GM21390 (cell line): ENCODE measurements around the gene KCNAB3.

Experiments used
- ATAC-seq: cut with Tn5 transposase; IDR thresholded peaks from one replicate; pipeline ENCODE4 v1.9.1; 2021; ENCODE audit not compliant: unreplicated experiment

Gene KCNAB3

DNA sequence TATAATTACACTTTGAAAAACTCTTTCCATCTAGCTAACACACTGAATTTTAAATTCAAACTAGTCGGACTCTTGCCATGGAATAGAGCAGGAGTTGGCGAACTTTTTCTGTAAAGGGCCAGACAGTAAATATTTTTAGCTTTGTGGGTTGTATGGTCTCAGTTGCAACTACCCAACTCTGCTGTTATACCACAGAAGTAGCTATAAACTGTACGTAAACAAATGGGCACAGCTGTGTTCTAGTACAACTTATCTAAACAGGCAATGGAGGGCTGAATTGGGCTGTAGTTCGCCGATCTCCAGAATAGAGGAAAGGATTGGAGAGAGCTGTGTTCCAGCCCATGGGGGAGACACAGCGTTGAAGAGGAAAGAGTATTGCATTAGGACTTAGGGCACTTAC lies 11.1 kb upstream of the KCNAB3 start:
- no peak for ATAC-seq

DNA sequence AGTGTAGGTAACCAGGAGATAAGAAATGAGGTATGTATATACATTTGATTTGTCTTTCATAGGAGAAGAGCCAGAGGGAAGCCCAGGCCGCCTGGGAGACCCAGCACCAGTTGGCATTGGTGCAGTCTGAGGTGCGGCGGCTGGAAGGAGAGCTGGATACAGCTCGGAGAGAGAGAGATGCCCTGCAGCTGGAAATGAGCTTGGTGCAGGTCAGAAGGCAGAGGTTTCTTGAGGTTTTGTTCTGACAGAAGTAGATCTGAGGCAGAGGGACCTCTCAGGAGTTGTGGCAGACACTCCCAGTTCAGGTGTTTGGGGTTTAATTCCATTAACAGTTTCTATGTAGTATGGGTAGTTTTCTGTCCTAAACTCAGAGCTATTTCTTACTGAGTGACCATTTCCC lies 10.4 kb upstream of the KCNAB3 start:
- no peak for ATAC-seq

DNA sequence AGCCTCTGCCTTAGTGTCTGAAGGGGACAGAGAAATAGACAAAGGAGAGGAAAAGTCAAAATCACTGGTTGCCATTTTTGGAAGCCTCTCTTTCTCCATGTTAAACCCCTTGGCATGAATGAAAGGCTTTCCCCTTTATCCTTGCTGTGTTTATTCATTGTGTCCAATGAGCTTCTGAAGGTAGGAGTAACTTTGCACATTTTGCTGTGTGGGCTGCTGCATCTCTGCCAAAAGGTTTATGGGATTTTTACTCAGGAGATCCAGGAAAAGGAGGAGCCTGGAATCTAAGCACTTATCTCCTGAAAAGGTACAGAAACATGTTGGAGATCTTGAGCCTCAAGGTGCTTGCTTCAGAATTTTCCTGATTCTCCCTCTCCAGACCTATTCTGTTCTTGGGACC lies 6.2 kb upstream of the KCNAB3 start:
- no peak for ATAC-seq

- no peak for ATAC-seq
Observed at GRCh38 chr17:7932949-7933348, 3.3 kb upstream of the KCNAB3 start.

DNA sequence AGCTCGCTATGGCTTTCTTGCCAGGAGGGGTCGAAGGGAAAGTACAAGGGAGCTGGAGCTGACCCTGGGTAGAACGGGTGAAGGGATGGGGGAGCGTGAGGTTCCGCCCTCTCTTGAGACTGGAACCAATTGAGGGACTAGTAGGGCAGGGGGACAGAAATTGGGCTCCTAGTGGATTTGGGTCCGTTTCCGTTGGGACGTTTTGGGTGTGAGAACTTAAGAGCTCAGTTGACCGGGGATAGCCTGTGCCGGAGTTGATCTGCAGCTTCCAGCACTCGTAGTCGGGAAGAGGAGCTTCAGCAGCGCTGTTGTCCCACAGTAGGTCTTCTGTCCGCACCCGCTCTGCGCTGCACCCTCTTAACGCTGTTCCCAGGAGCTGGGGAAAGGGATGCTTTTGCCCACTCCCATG lies 2.8 kb upstream of the KCNAB3 start:
- no peak for ATAC-seq

DNA sequence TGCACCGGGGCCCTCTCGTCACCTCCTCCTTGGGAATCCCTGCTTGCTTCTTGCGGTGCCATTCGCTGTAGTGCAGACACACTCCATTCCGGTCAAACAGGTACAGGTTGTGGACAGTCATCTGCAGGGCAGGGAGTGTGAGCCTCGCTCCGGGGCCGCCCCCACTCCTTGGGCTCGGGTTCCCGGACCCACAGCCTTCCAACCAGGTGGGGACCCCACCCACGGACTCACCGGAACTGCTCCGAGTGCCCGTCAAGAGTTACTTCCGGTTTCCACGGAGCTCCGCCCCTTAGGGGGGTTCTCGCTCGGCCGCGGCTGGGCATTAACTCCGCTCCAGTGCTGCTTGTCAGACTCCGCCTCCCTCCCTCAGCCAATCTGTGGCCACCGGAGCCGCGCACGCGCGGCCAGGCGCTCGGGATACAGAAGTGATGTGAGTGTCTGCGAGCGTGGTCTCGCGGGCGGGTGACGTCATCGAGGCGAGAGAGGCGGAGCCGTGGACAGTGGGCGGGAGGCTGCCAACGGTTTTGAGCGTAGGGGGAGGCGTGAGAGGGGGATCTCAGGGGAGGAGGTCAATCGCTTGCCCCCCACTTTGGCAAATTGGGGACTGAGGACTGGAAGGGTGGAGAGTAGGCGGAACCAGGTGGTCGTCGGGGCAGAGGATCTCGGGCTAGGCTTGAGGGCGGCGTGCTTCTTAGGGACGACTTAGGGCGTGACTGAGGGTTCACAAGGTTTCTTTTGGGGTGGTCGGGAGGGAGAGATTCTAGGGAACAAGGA lies 2.2 kb upstream of the KCNAB3 start, which contains the start of the genes CNTROB and TRAPPC1:
CNTROB (plus strand) TSS at position 498 of the 774 bp plus-strand sequence. CDS start 874 bp downstream, outside the sequence.
TRAPPC1 (minus strand) TSS at position 238 of the 774 bp plus-strand sequence; CDS start at position 121, 117 bp downstream.
- ATAC-seq: peak; percentile 94

- ATAC-seq: no peak
Observed at GRCh38 chr17:7930841-7931631, 1.4 kb upstream of the KCNAB3 start.

DNA sequence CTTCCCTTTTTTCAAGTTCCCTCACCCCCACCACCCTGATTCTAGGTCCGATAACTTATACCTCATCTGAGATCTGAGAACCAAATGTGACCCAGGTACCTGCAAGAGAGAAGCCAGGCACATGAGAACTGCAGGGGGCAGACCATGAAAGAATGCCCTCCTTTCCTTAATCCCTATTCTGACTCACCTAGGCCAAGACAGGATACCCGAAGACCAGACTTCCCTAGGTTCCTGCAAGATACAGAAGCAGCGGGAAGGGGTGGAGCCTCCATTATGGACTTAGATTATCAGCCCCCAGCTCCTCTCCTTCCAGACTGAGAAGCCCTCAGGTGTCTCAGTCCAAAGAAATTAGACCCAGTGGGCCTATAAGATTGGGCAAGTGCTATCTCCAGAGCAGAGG lies 2.1 kb downstream of the KCNAB3 start:
- ATAC-seq: no peak

DNA sequence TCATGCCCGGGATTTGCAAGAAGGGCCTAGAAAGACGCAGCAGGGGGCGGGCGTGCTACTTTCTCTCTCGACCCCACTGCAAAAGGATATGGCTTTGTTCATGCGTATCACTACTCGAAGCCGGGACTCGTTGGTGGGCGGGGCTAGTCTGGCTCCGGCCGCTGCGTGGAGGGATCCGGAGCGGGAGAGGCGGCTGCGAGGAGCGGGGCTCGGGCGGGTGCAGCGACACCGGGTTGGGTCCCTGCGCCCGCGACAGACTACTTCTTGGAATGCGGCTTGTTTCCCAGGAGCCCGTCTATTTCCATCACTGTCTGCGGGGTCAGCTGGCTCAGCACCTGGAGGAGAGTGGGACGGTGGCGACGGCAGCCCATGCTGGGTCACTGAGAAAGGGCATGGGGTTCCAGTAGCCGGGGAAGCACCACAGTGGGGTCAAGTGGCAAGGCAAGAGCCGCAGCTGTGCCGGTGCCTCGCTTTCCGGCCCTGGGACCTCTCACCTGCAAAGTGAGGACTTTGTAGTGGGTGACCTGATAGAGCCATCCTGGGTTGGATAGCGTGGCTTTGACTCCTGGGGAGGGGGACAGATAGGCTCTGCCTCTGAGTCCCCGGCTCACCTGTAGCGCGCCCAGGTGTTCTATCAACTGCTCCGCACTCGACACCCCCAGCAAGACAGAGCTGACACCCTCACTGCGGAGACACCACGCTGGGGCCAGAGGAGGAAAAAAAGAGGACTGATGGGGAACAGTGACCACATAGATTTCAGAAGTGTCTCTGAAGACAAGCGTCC lies 6.6 kb downstream of the KCNAB3 start:
- no peak for ATAC-seq

DNA sequence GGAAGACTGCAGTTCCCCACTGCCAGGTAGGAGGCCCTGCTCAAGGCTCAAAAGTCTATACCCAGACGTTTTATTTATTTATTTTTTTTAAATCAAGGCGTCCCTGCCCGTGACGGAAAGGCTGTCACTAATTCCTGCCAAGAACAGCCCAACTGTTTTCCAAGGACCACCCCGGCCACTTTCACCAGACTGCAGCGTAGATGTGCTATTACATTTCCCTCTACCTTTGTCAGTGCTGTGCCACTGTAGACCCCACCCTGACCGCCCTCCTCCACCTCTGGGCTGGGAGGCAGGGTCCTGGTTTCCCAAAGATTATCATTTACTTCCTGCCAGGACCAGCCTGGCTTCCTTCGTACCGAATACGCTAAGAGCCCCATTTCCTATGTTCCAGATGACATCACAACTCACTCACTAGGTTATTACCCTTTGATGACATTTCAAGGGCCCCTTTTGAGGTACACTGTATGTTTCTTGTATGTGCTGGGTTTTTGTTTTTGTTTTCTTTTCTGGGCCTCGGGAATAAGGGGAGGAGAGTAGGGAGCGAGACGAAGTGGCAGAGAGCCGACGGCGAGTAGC lies 7.3 kb downstream of the KCNAB3 start:
- ATAC-seq: no peak

DNA sequence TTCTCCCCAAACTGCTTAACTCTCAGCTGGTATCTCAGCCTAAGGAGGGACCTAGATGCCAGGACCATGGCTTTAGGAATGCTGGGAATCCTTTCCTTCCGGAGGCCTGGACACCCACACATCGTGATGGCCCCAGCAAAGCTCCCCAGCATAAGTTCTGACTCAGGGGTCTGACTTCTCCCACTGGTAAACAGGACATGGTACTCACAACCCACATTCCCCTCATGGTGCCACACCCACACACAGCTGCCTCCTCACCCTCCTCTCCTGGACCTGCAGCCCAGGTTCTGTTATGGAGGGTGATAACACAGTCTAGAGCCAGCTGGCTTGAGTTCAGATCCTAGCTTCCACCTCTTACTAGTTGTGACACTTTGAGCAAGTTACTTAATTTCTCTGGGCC lies 12.8 kb downstream of the KCNAB3 start:
- ATAC-seq: no peak

DNA sequence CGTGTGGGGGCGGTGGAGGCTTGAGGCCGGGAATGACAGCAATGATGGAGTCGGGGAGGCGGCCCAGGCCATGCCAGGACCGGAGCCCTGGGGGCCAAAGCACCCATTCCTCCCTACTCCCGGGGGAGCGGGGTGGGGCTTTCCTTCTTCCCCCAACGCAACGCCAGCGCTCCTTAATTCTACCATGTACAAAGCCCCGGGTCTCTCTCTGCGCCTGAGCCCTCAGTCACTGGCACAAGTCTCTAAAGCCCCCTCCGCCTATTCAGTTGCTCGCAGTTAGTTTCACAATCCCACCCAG lies 13.3 kb downstream of the KCNAB3 start:
- ATAC-seq: no peak

DNA sequence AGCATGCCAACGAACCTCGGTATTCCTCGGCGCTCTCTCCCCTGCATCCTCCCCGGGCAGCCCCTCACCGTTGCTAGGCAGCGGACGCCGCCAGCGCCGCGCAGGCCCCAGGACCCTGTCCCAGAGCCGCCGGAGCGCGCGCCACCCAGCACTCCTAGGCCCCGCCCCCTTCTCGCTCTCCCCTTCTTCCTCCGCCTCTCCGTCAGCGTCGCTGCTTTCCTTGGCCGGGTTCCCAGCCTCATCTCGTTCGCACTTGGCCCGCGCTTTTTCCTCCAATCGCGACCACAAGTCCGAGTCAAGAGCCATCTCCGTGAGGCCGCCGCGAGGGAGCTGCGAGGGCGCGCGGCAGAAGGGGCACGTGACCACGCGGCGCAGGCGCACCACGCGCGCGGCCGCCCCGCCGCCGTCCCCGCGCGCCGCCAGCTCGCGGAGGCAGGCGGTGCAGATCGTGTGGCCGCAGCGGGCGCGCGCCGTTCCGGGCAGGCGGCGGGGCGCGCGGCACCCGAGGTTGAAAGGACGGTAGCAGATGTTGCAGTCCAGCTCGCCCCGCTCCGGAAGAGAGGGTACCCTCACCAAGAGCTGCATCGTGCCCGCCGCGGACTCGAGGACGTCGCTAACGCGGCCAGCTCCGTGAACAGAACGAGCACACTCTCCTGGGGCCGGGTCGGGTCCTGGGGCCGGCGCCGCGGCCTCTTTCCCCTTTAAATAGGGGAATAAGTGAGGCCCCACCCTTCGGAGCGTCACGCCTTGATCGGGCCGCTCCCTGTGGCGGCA lies 13.9 kb downstream of the KCNAB3 start, which contains the start of gene RNF227:
RNF227 (minus strand) TSS at position 679 of the 774 bp plus-strand sequence; CDS start at position 585, 94 bp downstream.
- peak; percentile 68 for ATAC-seq

DNA sequence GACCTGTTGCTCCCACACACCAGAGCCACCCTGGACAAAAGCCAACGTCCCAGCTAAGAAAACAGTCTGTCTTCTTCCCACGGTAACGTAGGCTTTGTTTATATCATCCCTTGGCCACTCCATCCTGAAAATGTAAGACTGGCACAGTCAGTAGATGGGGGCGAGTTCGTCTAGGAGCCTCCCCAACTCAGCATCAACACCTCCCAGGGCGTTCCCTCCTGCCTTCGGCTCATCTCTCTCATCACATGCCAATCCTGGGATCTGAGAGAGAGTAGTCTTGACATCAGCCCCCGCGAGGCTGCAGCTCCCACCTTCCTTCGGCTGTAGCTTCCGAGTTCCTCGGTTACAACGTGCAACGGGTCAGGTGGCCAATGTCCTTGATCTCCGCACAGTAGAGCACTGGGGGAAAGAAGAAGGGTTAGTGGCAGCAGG lies 14.5 kb downstream of the KCNAB3 start:
- peak; percentile 21 for ATAC-seq

- ATAC-seq: no peak
Observed at GRCh38 chr17:7912927-7913524, 16.6 kb downstream of the KCNAB3 start.

DNA sequence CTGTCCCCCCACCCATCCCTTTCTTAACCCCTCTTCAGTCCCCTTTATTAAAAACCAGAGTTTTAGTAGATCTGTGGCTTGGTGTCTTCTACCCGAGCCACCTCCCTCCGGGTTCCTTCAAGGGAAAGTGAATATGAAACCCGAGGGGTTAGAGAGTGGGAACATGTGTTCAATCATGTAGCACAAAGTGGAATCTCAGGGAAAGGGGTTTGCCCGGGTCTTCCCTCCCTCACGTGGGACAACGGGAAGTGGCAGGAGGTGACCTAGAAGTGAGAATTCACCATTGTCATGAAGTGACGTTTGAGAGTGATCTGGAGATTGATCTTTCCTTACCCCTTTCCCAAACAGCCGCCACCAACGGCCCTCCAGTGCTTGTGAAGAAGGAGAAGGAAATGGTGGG lies 18.5 kb downstream of the KCNAB3 start:
- ATAC-seq: no peak

GRCh38 chr17:7910711-7911110 lies 18.9 kb downstream of the KCNAB3 start:
- no peak for ATAC-seq

- no peak for ATAC-seq
Observed at GRCh38 chr17:7910281-7910680, 19.4 kb downstream of the KCNAB3 start.

GRCh38 chr17:7909089-7909488 lies 20.6 kb downstream of the KCNAB3 start:
- no peak for ATAC-seq
